OCI-LY7 (cell line): ENCODE measurements around the gene ZDHHC11B. TPM values are rescaled to one million over a fixed set of nuclear protein-coding genes. Genes with fewer than 3 reads are reported as not detected.
"Not testable (repeated sequence)": the region's sequence is repeated elsewhere in the genome, so short reads cannot be mapped to it uniquely, and the experiment has no call there.

Experiments
- BruUV-seq: library from RNA; stranded (reverse); fragments of 400-500 nt; replicated peaks from 2 replicates; lab custom pipeline; 2021; lab: Mats Ljungman, UMichigan
- CTCF ChIA-PET: fragments of 300-600 bp; sonication (Branson Sonifier 250); formaldehyde crosslinking; loops from one replicate; lab custom pipeline; 2022; ENCODE audit warnings: antibody characterized with exemption; ENCODE audit not compliant: unreplicated experiment; lab: Charles Lee
- POLR2A ChIA-PET: fragments of 300-600 bp; sonication (Branson Sonifier 250); formaldehyde crosslinking; loops from one replicate; lab custom pipeline; 2022; ENCODE audit warnings: antibody characterized with exemption; lab: Charles Lee
- DNase-seq: peaks from one replicate; pipeline ENCODE4 v3.0.0-alpha.2; 2015; ENCODE audit warnings: low spot score
- H2AFZ ChIP-seq: fragments of 200-600 bp; sonication (generic), shearing (Covaris generic); 2 replicates; pipeline ENCODE4 v1.6.1; 2014; ENCODE audit warnings: mild to moderate bottlenecking, antibody characterized with exemption, low read length, moderate library complexity
- H3K27ac ChIP-seq: fragments of 200-600 bp; sonication (generic); 2 replicates; pipeline ENCODE4 v1.5.1; 2014; ENCODE audit warnings: mixed run types, low read depth, mild to moderate bottlenecking, moderate library complexity, low read length, inconsistent platforms; ENCODE audit not compliant: poor library complexity, severe bottlenecking
- H3K36me3 ChIP-seq: fragments of 200-600 bp; sonication (generic); 2 replicates; pipeline ENCODE4 v1.6.1; 2014; ENCODE audit warnings: mild to moderate bottlenecking, antibody characterized with exemption, low read length, moderate library complexity, mixed read lengths; ENCODE audit not compliant: insufficient read depth
- H3K4me1 ChIP-seq: fragments of 200-600 bp; sonication (generic); 2 replicates; pipeline ENCODE4 v1.5.1; 2014; ENCODE audit warnings: mild to moderate bottlenecking, low read length; ENCODE audit not compliant: insufficient read depth, poor library complexity, severe bottlenecking
- H3K4me2 ChIP-seq: fragments of 200-600 bp; sonication (generic); 2 replicates; pipeline ENCODE4 v1.6.1; 2014; ENCODE audit warnings: mild to moderate bottlenecking, low read length
- H3K4me3 ChIP-seq: fragments of 200-600 bp; sonication (generic); 2 replicates; pipeline ENCODE4 v1.5.1; 2014; ENCODE audit warnings: mild to moderate bottlenecking, low read depth, low read length; ENCODE audit not compliant: poor library complexity, severe bottlenecking
- H3K79me2 ChIP-seq: fragments of 200-600 bp; sonication (generic); 2 replicates; pipeline ENCODE4 v1.6.1; 2016; ENCODE audit warnings: low read depth, mild to moderate bottlenecking, low read length, moderate library complexity, mixed read lengths; ENCODE audit not compliant: insufficient read depth
- H3K9me2 ChIP-seq: fragments of 200-600 bp; sonication (generic); 2 replicates; pipeline ENCODE4 v1.6.1; 2016; ENCODE audit warnings: mild to moderate bottlenecking, low read length, mixed read lengths; ENCODE audit not compliant: insufficient read depth
- H3K9me3 ChIP-seq: fragments of 200-600 bp; sonication (generic); 2 replicates; pipeline ENCODE4 v1.6.1; 2014; ENCODE audit warnings: mild to moderate bottlenecking, mixed run types, low read length, mixed read lengths
- H4K20me1 ChIP-seq: fragments of 200-600 bp; sonication (generic); 2 replicates; pipeline ENCODE4 v1.6.1; 2014; ENCODE audit warnings: mild to moderate bottlenecking, antibody characterized with exemption, low read length, moderate library complexity, mixed read lengths; ENCODE audit not compliant: insufficient read depth
- EZH2phosphoT487 ChIP-seq: fragments of 200-600 bp; sonication (generic); IDR thresholded peaks from 2 replicates; pipeline ENCODE4 v1.6.1; 2018; ENCODE audit warnings: low read depth, borderline replicate concordance, mild to moderate bottlenecking, mixed run types, antibody characterized with exemption, low read length, moderate library complexity, mixed read lengths
- intact Hi-C: fragments of 100-400 bp; cut with micrococcal nuclease; formaldehyde crosslinking; loops from one replicate; pipeline ENCODE4 v1.10.0; 2022; ENCODE audit not compliant: unreplicated experiment
- total RNA-seq, 2 experiments: library from RNA; depleted of rRNA in 1 of 2; stranded (reverse); fragments of >200 nt in 1 of 2; shearing (Covaris generic) in 1 of 2; gene quantifications; 2 replicates each; pipeline ENCODE4 v1.2.3, GENCODE V29; 2014 to 2022
- TF ChIP-seq, protein P1 (sequence below): fragments of 200-600 bp; sonication (generic); conservative IDR thresholded peaks from 2 replicates; pipeline ENCODE4 v1.5.1; 2014; ENCODE audit warnings: mild to moderate bottlenecking, antibody characterized with exemption, low read length, moderate library complexity, mixed read lengths

ZDHHC11B gene
- total RNA-seq, 2 experiments from 2014 or later: 0.29 TPM; not detected in 1

DNA sequence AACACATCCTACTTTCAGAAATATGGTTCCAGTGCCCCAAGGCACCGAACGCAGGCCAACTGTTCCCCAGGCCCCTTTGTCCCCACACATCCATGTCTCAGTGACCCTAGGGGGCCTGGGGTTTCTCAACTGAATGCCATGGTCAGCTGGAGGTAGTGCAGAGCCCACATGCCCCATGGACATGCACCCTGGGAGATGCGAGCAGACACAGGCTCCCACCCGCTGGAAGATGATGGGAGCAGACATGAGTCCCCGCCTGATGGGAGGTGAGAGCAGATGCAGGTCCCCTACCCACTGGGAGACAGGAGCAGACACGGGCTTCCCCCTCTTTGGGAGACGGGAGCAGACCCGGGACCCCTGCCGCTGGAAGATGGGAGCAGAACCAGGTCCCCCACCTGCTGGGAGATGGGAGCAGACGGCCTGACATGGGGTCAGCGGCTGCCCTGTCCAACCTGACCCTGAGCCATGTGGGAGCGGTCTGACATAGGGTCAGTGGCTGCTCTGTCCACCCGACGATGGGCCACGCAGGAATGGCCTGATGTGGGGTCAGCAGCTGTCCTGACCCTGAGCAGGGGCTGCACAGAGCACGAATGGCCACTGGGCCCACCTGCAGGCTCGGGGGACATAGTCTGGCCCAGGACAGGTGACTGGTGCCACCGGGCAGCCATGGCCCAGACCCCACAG is 18.4 kb downstream of the ZDHHC11B start:
- H3K4me1 ChIP-seq: no peaks in the 10 kb centered on the region
- no peaks in the 10 kb centered on the region for H3K9me3 ChIP-seq
- intact Hi-C loops: no loop called here
- no peaks in the 10 kb centered on the region for H3K9me2 ChIP-seq
- TF ChIP-seq, protein P1, sequence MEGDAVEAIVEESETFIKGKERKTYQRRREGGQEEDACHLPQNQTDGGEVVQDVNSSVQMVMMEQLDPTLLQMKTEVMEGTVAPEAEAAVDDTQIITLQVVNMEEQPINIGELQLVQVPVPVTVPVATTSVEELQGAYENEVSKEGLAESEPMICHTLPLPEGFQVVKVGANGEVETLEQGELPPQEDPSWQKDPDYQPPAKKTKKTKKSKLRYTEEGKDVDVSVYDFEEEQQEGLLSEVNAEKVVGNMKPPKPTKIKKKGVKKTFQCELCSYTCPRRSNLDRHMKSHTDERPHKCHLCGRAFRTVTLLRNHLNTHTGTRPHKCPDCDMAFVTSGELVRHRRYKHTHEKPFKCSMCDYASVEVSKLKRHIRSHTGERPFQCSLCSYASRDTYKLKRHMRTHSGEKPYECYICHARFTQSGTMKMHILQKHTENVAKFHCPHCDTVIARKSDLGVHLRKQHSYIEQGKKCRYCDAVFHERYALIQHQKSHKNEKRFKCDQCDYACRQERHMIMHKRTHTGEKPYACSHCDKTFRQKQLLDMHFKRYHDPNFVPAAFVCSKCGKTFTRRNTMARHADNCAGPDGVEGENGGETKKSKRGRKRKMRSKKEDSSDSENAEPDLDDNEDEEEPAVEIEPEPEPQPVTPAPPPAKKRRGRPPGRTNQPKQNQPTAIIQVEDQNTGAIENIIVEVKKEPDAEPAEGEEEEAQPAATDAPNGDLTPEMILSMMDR: no peak
- no peak for TF ChIP-seq EZH2phosphoT487
- H3K36me3 ChIP-seq: no peaks in the 10 kb centered on the region
- H2AFZ ChIP-seq: no peak overlapping the region
- no peaks in the 10 kb centered on the region for H4K20me1 ChIP-seq
- H3K4me3 ChIP-seq: no peak overlapping the region
- BruUV-seq: no TSS peak
- no peak overlapping the region for H3K27ac ChIP-seq
- POLR2A ChIA-PET: no interaction called here
- CTCF ChIA-PET: no interaction called here
- no peak overlapping the region for H3K4me2 ChIP-seq
- no peaks in the 10 kb centered on the region for H3K79me2 ChIP-seq
- DNase-seq: no peak

DNA sequence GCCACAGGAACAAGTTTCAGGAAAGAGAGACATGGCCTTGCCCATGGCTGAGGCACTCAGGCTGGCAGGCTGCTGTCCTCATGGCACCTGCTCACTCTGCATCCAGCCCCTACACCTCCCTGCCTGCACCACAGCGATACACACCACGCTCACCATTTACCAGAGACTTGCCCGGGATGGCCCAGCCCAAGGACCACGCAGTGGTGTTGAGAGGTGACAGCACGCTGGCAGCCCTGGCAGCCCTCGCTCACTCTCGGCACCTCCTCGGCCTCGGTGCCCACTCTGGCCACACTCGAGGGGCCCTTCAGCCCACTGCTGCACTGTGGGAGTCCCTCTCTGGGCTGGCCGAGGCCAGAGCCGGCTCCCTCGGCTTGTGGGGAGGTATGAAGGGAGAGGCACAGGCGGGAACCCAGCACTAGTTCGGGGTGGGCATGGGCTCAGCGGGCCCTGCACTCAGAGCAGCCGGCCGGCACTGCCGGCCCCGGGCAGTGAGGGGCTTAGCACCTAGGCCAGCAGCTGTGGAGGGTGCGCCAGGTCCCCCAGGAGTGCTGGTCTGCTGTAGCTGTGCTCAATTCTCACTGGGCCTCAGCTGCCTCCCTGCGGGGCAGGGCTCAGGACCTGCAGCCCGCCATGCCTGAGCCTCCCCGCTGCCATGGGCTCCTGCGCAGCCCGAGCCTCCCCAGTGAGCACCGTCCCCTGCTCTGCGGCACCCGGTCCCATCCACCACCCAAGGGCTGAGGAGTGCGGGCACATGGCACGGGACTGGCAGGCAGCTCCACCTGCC is 20.3 kb downstream of the ZDHHC11B start:
- H4K20me1 ChIP-seq: no peaks in the 10 kb centered on the region
- H3K9me2 ChIP-seq: no peaks in the 10 kb centered on the region
- H3K4me1 ChIP-seq: no peaks in the 10 kb centered on the region
- no peak overlapping the region for H3K4me3 ChIP-seq
- no peak overlapping the region for H3K4me2 ChIP-seq
- no peaks in the 10 kb centered on the region for H3K9me3 ChIP-seq
- ChIA-PET POLR2A (no interaction called here), CTCF (no interaction called here)
- no TSS peak for BruUV-seq
- no peaks in the 10 kb centered on the region for H3K79me2 ChIP-seq
- H2AFZ ChIP-seq: no peak overlapping the region
- H3K27ac ChIP-seq: no peak overlapping the region
- no peaks in the 10 kb centered on the region for H3K36me3 ChIP-seq
- DNase-seq: no peak
- intact Hi-C loops: no loop called here
- TF ChIP-seq EZH2phosphoT487: no peak
- TF ChIP-seq, protein P1: no peak

DNA sequence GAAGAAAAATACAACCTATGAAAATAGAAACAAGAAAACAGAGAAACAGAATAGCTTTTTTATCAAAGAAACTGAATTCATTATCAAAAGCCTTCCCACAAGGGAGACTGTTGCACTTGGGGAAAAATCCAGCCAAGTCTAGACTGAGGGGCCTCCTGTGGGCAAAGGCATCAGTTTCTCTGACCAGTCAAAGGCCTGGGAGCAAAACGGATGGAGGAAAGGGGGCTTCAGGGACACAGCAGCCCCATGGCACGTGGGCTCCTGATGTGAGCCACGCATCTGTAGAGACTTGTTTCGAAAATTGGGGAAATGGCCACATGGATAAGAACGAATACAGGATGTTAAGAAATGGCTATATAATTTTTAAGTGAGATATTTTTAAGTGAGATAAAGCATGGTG is 21.1 kb downstream of the ZDHHC11B start:
- ChIA-PET CTCF (no interaction called here), POLR2A (no interaction called here)
- intact Hi-C loops: no loop called here
- no peak overlapping the region for H3K4me3 ChIP-seq
- H4K20me1 ChIP-seq: no peaks in the 10 kb centered on the region
- H3K4me1 ChIP-seq: no peaks in the 10 kb centered on the region
- H3K27ac ChIP-seq: no peak overlapping the region
- TF ChIP-seq, protein P1: no peak
- no peaks in the 10 kb centered on the region for H3K9me2 ChIP-seq
- no peaks in the 10 kb centered on the region for H3K36me3 ChIP-seq
- no peak overlapping the region for H3K4me2 ChIP-seq
- BruUV-seq: no TSS peak
- no peak overlapping the region for H2AFZ ChIP-seq
- DNase-seq: no peak
- no peaks in the 10 kb centered on the region for H3K79me2 ChIP-seq
- H3K9me3 ChIP-seq: no peaks in the 10 kb centered on the region

DNA sequence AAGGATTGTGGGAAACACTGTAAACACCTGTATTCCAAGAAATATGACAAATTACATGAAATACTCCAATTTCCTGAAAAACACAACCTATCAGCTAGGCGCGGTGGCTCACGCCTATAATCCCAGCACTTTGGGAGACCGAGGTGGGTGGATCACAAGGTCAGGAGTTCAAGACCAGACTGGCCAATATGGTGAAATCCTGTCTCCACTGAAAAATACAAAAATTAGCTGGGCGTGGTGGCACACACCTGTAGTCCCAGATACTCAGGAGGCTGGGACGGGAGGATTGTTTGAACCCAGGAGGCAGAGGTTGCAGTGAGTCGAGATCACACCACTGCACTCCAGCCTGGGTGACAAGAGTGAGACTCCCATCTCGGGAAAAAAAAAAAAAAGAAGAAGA is 21.5 kb downstream of the ZDHHC11B start:
- DNase-seq, H3K9me3 ChIP-seq, H3K27ac ChIP-seq, H2AFZ ChIP-seq, H3K4me1 ChIP-seq, POLR2A ChIA-PET, H3K4me3 ChIP-seq, CTCF ChIA-PET, H3K4me2 ChIP-seq, H3K79me2 ChIP-seq, intact Hi-C loops, H4K20me1 ChIP-seq, H3K36me3 ChIP-seq, BruUV-seq, H3K9me2 ChIP-seq: not testable (repeated sequence)
